HG02884 (cell line): Measurements from ENCODE around the gene POMT1.
A peak's percentile ranks its signal among the peaks of the same experiment; 100 is the strongest.
"Not testable (repeated sequence)": the region's sequence is repeated elsewhere in the genome, so short reads cannot be mapped to it uniquely, and the experiment has no call there.

Experiments
- ATAC-seq: cut with Tn5 transposase; IDR thresholded peaks from one replicate; pipeline ENCODE4 v1.9.1; 2021; ENCODE audit warnings: mild to moderate bottlenecking, moderate library complexity; ENCODE audit not compliant: unreplicated experiment

Gene POMT1

GRCh38 chr9:131502781-131503625 lies at the start of gene POMT1:
Gene POMT1, plus strand, starts transcription at chr9:131502918. Its CDS starts 1,301 bp downstream, at chr9:131504219.
- peak; percentile 72 for ATAC-seq

GRCh38 chr9:131454028-131454427 lies 48.7 kb upstream of the POMT1 start:
- ATAC-seq, result no peak

GRCh38 chr9:131455655-131456054 lies 47.1 kb upstream of the POMT1 start:
- ATAC-seq, result not testable (repeated sequence)

GRCh38 chr9:131457746-131458145 lies 45.0 kb upstream of the POMT1 start:
- no peak for ATAC-seq

GRCh38 chr9:131459056-131459455 lies 43.7 kb upstream of the POMT1 start:
- no peak for ATAC-seq

GRCh38 chr9:131461166-131461565 lies 41.6 kb upstream of the POMT1 start:
- no peak for ATAC-seq

GRCh38 chr9:131464354-131465000 lies 38.2 kb upstream of the POMT1 start:
- ATAC-seq, result no peak

- no peak for ATAC-seq
These were observed 37.3 kb upstream of the POMT1 start for GRCh38 chr9:131465401-131465800.

- ATAC-seq, result no peak
These were observed 35.3 kb upstream of the POMT1 start for GRCh38 chr9:131467214-131467935.

- no peak for ATAC-seq
These were observed 34.7 kb upstream of the POMT1 start for GRCh38 chr9:131468031-131468430.

GRCh38 chr9:131469356-131469755 lies 33.4 kb upstream of the POMT1 start:
- no peak for ATAC-seq

- ATAC-seq, result no peak
These were observed 32.8 kb upstream of the POMT1 start for GRCh38 chr9:131469951-131470350.

- no peak for ATAC-seq
These were observed 32.1 kb upstream of the POMT1 start for GRCh38 chr9:131470581-131470991.

GRCh38 chr9:131472085-131472484 lies 30.6 kb upstream of the POMT1 start:
- ATAC-seq, result not testable (repeated sequence)

GRCh38 chr9:131473198-131473885 lies 29.4 kb upstream of the POMT1 start:
- no peak for ATAC-seq

GRCh38 chr9:131473891-131474290 lies 28.8 kb upstream of the POMT1 start:
- ATAC-seq, result no peak

- ATAC-seq, result no peak
These were observed 28.0 kb upstream of the POMT1 start for GRCh38 chr9:131474711-131475110.

GRCh38 chr9:131475111-131475955 lies 27.4 kb upstream of the POMT1 start:
- ATAC-seq, result no peak

- no peak for ATAC-seq
These were observed 26.6 kb upstream of the POMT1 start for GRCh38 chr9:131475956-131476776.
